ENCODE data around the gene CCDC91.

The CCDC91 gene

GRCh38 chr12:28269851-28270250, 79.6 kb downstream of the CCDC91 start:
- TF ChIP-seq POLR2AphosphoS5 (IDR thresholded peaks at IDR 0.05; ENCODE audit: low read depth, low read length) (no peak), TAF1 (IDR thresholded peaks at IDR 0.05; ENCODE audit: borderline replicate concordance, insufficient read depth, low read length) (no peak), SIN3A (IDR thresholded peaks at IDR 0.05; ENCODE audit: borderline replicate concordance, insufficient read depth, low read length) (no peak), FOXP2 (optimal IDR thresholded peaks at IDR 0.05; ENCODE audit: borderline replicate concordance, extremely low read depth, extremely low read length, insufficient read depth) (no peak), REST (IDR thresholded peaks at IDR 0.05; ENCODE audit: insufficient read depth in 1 of 2, low read depth in 2 of 2, low read length in 2 of 2) (no peak)

- TF ChIP-seq FOXP2 (optimal IDR thresholded peaks at IDR 0.05; ENCODE audit: borderline replicate concordance, extremely low read depth, extremely low read length, insufficient read depth), result no peak
- no peak for TF ChIP-seq TAF1 (IDR thresholded peaks at IDR 0.05; ENCODE audit: borderline replicate concordance, insufficient read depth, low read length)
- no peak for TF ChIP-seq SIN3A (IDR thresholded peaks at IDR 0.05; ENCODE audit: borderline replicate concordance, insufficient read depth, low read length)
- no peak for TF ChIP-seq REST (IDR thresholded peaks at IDR 0.05; ENCODE audit: insufficient read depth in 1 of 2, low read depth in 2 of 2, low read length in 2 of 2)
Measured at GRCh38 chr12:28278499-28278898, 88.2 kb downstream of the CCDC91 start.

GRCh38 chr12:28278960-28279359, 88.7 kb downstream of the CCDC91 start:
- TF ChIP-seq SIN3A (IDR thresholded peaks at IDR 0.05; ENCODE audit: borderline replicate concordance, insufficient read depth, low read length) (no peak), REST (IDR thresholded peaks at IDR 0.05; ENCODE audit: insufficient read depth in 1 of 2, low read depth in 2 of 2, low read length in 2 of 2) (no peak), FOXP2 (optimal IDR thresholded peaks at IDR 0.05; ENCODE audit: borderline replicate concordance, extremely low read depth, extremely low read length, insufficient read depth) (no peak), POLR2AphosphoS5 (IDR thresholded peaks at IDR 0.05; ENCODE audit: low read depth, low read length) (no peak), TAF1 (IDR thresholded peaks at IDR 0.05; ENCODE audit: borderline replicate concordance, insufficient read depth, low read length) (no peak)

GRCh38 chr12:28286352-28286751, 96.1 kb downstream of the CCDC91 start:
- TF ChIP-seq TAF1 (IDR thresholded peaks at IDR 0.05; ENCODE audit: borderline replicate concordance, insufficient read depth, low read length) (no peak), POLR2AphosphoS5 (IDR thresholded peaks at IDR 0.05; ENCODE audit: low read depth, low read length) (no peak), SIN3A (IDR thresholded peaks at IDR 0.05; ENCODE audit: borderline replicate concordance, insufficient read depth, low read length) (no peak), REST (IDR thresholded peaks at IDR 0.05; ENCODE audit: insufficient read depth in 1 of 2, low read depth in 2 of 2, low read length in 2 of 2) (no peak), FOXP2 (optimal IDR thresholded peaks at IDR 0.05; ENCODE audit: borderline replicate concordance, extremely low read depth, extremely low read length, insufficient read depth) (no peak)

- TF ChIP-seq TAF1 (IDR thresholded peaks at IDR 0.05; ENCODE audit: borderline replicate concordance, insufficient read depth, low read length) (no peak), POLR2AphosphoS5 (IDR thresholded peaks at IDR 0.05; ENCODE audit: low read depth, low read length) (no peak), SIN3A (IDR thresholded peaks at IDR 0.05; ENCODE audit: borderline replicate concordance, insufficient read depth, low read length) (no peak), FOXP2 (optimal IDR thresholded peaks at IDR 0.05; ENCODE audit: borderline replicate concordance, extremely low read depth, extremely low read length, insufficient read depth) (no peak), REST (IDR thresholded peaks at IDR 0.05; ENCODE audit: insufficient read depth in 1 of 2, low read depth in 2 of 2, low read length in 2 of 2) (no peak)
Measured at GRCh38 chr12:28290262-28290661, 100.0 kb downstream of the CCDC91 start.

Measured in PFSK-1 (cell line).